Effector memory CD4-positive, alpha-beta T cell (primary cell): ENCODE measurements around the gene VPS33B.

Experiments used
- DNase-seq, 3 donors: peaks; one replicate each; pipeline ENCODE4 v3.0.0-alpha.2; 2020
- H3K27ac ChIP-seq: 2 replicates; pipeline ENCODE4 v1.7.0; 2013; ENCODE audit warnings: mild to moderate bottlenecking, low read length, moderate library complexity; ENCODE audit not compliant: insufficient read depth, poor library complexity, severe bottlenecking
- H3K27me3 ChIP-seq: replicated peaks from 2 replicates; pipeline ENCODE4 v1.7.0; 2013; ENCODE audit warnings: mild to moderate bottlenecking, low read length; ENCODE audit not compliant: insufficient read depth, control insufficient read depth, poor library complexity, severe bottlenecking
- H3K36me3 ChIP-seq: 2 replicates; pipeline ENCODE4 v1.7.0; 2013; ENCODE audit warnings: mild to moderate bottlenecking, low read length, moderate library complexity; ENCODE audit not compliant: control insufficient read depth, insufficient read depth
- H3K4me1 ChIP-seq: 2 replicates; pipeline ENCODE4 v1.7.0; 2013; ENCODE audit warnings: low read length, mild to moderate bottlenecking; ENCODE audit not compliant: control insufficient read depth, insufficient read depth, poor library complexity, severe bottlenecking
- H3K4me3 ChIP-seq: 2 replicates; pipeline ENCODE4 v1.7.0; 2013; ENCODE audit warnings: low read length, low read depth, mild to moderate bottlenecking; ENCODE audit not compliant: insufficient read depth, poor library complexity, severe bottlenecking
- H3K9me3 ChIP-seq: 2 replicates; pipeline ENCODE4 v1.7.0; 2013; ENCODE audit warnings: mild to moderate bottlenecking, low read length, moderate library complexity; ENCODE audit not compliant: control insufficient read depth

VPS33B gene

DNA sequence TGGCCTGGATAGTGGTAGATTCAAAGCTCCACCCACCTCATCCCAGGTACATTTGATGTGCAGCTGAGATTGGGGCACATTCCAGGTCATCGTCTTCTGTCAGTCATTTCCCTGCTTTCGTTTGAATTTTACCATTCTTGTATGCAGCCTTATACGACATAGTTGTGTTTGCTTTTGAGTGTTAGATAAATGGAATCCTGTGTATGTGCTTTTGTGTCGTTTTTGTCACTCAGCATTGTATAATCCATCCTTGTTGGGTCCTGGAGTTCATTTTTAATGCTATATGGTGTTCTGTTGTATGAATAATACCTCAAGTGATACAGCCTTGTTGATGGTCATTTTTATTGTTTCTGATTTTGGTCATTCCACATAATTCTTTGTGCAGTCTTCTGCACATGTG is 60.4 kb downstream of the VPS33B start:
- Histone ChIP-seq H3K36me3 (peaks cover 9% of the 10 kb centered on the region), H3K27ac (no peak overlapping the region), H3K9me3 (no peaks in the 10 kb centered on the region), H3K27me3 (no peaks in the 10 kb centered on the region), H3K4me1 (no peaks in the 10 kb centered on the region), H3K4me3 (no peak overlapping the region)
- no peak for DNase-seq

GRCh38 chr15:90960298-90961091 is 61.9 kb downstream of the VPS33B start:
- DNase-seq, result no peak
- H3K9me3 ChIP-seq, result no peaks in the 10 kb centered on the region
- no peak overlapping the region for H3K4me3 ChIP-seq
- no peaks in the 10 kb centered on the region for H3K27me3 ChIP-seq
- no peak overlapping the region for H3K27ac ChIP-seq
- peaks cover 12% of the 10 kb centered on the region for H3K4me1 ChIP-seq
- peaks cover 9% of the 10 kb centered on the region for H3K36me3 ChIP-seq

- peaks cover 17% of the 10 kb centered on the region for H3K4me1 ChIP-seq
- no peak overlapping the region for H3K27ac ChIP-seq
- no peaks in the 10 kb centered on the region for H3K27me3 ChIP-seq
- H3K9me3 ChIP-seq, result no peaks in the 10 kb centered on the region
- DNase-seq, result no peak
- peaks cover 9% of the 10 kb centered on the region for H3K36me3 ChIP-seq
- no peak overlapping the region for H3K4me3 ChIP-seq
Observed at GRCh38 chr15:90959894-90960293, 62.5 kb downstream of the VPS33B start.

DNA sequence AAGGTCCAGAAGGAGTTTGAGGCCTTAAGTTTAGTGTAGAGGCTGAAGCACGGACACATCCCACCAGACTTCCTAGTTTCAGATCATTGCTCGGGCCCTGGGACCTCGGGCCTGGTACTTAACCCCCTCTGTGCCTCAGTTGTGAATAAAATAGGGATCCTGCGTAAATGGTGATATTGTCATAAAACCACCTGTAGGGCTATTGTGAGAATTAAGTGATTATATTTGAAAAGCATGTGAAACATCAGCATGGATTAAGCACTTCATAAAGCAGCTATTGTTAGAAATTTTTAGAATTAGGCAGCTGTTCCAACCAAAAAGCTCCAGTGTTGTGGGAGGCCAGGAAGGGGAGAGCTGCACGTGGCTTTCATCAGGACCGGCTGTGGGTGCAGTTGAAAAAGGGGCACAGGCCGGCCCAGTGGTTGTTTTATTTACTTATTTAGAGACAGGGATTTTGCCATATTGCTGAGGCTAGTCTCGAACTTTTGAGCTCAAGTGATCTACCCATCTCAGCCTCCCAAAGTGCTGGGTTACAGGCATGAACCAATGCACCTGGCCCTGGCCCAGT is 63.3 kb downstream of the VPS33B start:
- DNase-seq, result no peak
- no peaks in the 10 kb centered on the region for H3K27me3 ChIP-seq
- H3K4me1 ChIP-seq, result peaks cover 23% of the 10 kb centered on the region
- no peak overlapping the region for H3K4me3 ChIP-seq
- no peaks in the 10 kb centered on the region for H3K9me3 ChIP-seq
- no peak overlapping the region for H3K27ac ChIP-seq
- peaks cover 9% of the 10 kb centered on the region for H3K36me3 ChIP-seq

DNA sequence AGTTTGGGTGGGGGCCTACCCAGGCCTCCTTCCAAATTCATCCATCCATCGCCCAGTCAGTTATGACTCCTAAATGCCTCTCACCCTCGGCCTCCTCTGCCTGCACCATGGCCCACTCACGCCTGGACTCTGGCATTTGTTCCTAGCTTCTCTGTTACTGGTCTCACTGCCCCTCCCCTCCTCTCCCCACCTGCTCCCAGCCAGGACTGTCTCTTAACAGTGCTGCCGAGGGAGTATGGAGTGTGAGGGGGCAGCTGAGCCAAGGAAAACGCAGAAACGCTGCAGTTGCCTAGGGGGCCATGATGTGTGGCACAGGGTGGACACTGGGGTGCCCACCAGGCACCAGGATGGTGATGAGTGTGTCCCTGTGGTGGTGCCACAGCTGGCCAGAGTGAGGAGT is 64.6 kb downstream of the VPS33B start:
- H3K4me3 ChIP-seq, result no peak overlapping the region
- H3K9me3 ChIP-seq, result no peaks in the 10 kb centered on the region
- peaks cover 23% of the 10 kb centered on the region for H3K4me1 ChIP-seq
- peaks cover 11% of the 10 kb centered on the region for H3K36me3 ChIP-seq
- no peak overlapping the region for H3K27ac ChIP-seq
- no peak for DNase-seq
- no peaks in the 10 kb centered on the region for H3K27me3 ChIP-seq

DNA sequence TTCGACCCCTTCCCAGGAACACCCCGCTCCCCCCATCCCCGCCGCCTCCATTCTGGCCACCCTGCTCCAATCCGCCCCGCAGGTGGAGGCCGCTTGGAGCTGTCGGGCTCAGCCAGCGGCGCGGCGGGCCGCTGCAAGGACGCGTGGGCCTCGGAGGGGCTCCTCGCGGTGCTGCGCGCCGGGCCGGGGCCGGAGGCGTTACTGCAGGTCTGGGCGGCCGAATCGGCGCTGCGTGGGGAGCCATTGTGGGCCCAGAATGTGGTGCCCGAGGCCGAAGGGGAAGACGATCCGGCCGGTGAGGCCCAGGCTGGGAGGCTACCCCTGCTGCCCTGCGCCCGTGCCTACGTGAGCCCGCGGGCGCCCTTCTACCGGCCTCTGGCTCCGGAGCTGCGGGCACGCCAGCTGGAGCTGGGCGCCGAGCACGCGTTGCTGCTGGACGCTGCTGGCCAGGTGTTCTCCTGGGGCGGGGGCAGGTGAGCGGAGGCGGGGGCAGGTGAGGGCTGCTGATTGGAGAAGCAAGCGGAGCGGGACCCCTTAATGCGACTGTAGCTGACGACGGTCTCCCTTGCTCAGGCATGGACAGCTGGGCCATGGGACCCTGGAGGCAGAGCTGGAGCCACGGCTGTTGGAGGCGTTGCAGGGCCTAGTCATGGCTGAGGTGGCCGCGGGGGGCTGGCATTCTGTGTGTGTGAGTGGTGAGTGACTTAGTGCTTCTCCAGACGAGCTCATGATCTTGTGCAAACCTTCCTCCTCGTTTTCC is 65.2 kb downstream of the VPS33B start:
- Histone ChIP-seq H3K4me1 (peaks cover 23% of the 10 kb centered on the region), H3K4me3 (peak overlapping the region; percentile 35)
- no peak for DNase-seq

GRCh38 chr15:90956274-90957030 is 65.9 kb downstream of the VPS33B start:
- no peak overlapping the region for H3K27ac ChIP-seq
- peak; percentile 24 to 60 (median 33) for DNase-seq
- H3K4me3 ChIP-seq, result peak overlapping the region; percentile 35
- no peaks in the 10 kb centered on the region for H3K9me3 ChIP-seq
- H3K36me3 ChIP-seq, result peaks cover 15% of the 10 kb centered on the region
- H3K27me3 ChIP-seq, result no peaks in the 10 kb centered on the region
- peaks cover 23% of the 10 kb centered on the region for H3K4me1 ChIP-seq

More for the DNA sequence above, 65.2 kb downstream of the VPS33B start:
- Histone ChIP-seq H3K27ac (no peak overlapping the region), H3K27me3 (no peaks in the 10 kb centered on the region), H3K36me3 (peaks cover 15% of the 10 kb centered on the region), H3K9me3 (no peaks in the 10 kb centered on the region)

DNA sequence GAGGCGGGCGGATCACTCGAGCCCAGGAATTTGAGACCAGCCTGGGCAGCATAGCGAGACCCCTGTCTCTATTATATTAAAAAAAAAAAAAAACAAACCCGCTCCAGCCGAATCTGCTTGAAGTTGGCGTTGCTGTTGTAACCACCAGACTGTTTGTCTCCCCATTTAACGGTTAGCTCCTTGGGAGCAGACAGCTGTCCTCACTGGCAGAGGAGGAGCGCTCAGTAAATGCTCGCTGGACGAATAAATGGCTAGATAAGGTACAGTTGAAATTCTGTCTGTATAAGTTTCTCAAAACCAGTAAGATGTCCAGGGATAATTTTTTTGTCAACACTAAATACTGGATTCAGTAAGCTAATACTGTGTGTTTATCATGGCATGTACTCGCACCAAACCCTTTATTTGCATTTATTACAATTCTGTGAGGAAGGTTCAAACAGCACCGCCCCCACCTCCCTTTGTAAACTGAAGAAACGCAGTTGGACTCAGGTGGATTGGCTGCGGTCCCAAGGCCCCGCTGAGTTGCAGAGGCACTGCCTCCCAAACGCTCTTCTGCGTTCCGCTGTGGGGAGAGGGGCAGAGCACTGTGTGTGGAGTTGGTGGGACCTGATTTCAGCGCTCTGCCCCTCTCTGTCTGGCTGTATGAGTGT is 66.6 kb downstream of the VPS33B start:
- Histone ChIP-seq H3K36me3 (peaks cover 11% of the 10 kb centered on the region), H3K4me3 (peak overlapping the region; percentile 35), H3K27me3 (no peaks in the 10 kb centered on the region), H3K27ac (no peak overlapping the region), H3K4me1 (peaks cover 23% of the 10 kb centered on the region), H3K9me3 (no peaks in the 10 kb centered on the region)
- no peak for DNase-seq
